DND-41 (cell line): ENCODE data around the gene IST1.
"Not testable (repeated sequence)": the region's sequence is repeated elsewhere in the genome, so short reads cannot be mapped to it uniquely, and the experiment has no call there.

ENCODE experiments used
- CTCF ChIP-seq: IDR thresholded peaks from 2 replicates; pipeline ENCODE4 v1.5.1; 2012; ENCODE audit warnings: borderline replicate concordance, low read length, moderate library complexity, mild to moderate bottlenecking; ENCODE audit not compliant: poor library complexity, severe bottlenecking; ENCODE audit errors: extremely low read depth
- EZH2 ChIP-seq: IDR thresholded peaks from 3 replicates; pipeline ENCODE4 v1.6.1; 2012; ENCODE audit warnings: borderline replicate concordance, low read depth, mild to moderate bottlenecking, moderate library complexity, low read length, inconsistent platforms; ENCODE audit not compliant: severe bottlenecking

DNA sequence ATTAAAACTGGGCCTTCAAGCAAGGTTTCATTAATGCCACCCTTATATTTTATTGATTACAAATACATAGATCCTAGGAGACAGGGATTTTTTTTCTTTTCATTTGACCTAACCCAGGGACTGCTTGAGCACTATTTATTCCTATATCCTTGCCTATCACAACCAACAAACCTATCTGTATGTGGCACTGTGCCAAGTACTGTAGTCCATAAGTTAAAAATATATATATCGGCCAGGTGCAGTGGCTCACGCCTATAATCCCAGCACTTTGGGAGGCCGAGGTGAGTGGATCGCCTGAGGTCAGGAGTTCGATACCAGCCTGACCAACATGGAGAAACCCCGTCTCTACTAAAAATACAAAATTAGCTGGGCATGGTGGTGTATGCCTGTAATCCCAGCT is 28.2 kb upstream of the IST1 start:
- not testable (repeated sequence) for TF ChIP-seq EZH2, CTCF
